ENCODE measurements around the gene STING1.
A peak's percentile ranks its signal among the peaks of the same experiment; 100 is the strongest.
"Not testable (repeated sequence)": the region's sequence is repeated elsewhere in the genome, so short reads cannot be mapped to it uniquely, and the experiment has no call there.

STING1 gene

GRCh38 chr5:139501381-139501780 is 18.8 kb upstream of the STING1 start:
- no peak for DNase-seq

- peak; percentile 67 for DNase-seq
Observed at GRCh38 chr5:139495638-139496435, 13.3 kb upstream of the STING1 start.

GRCh38 chr5:139494832-139495231 is 12.3 kb upstream of the STING1 start:
- peak; percentile 65 for DNase-seq

GRCh38 chr5:139494256-139494655 is 11.7 kb upstream of the STING1 start:
- peak; percentile 34 for DNase-seq

GRCh38 chr5:139492700-139493192 is 10.2 kb upstream of the STING1 start:
- peak; percentile 70 for DNase-seq

- DNase-seq = no peak
Observed at GRCh38 chr5:139488260-139488659, 5.7 kb upstream of the STING1 start.

GRCh38 chr5:139486201-139486600 is 3.6 kb upstream of the STING1 start:
- no peak for DNase-seq

GRCh38 chr5:139482890-139483208 is 291 bp upstream of the STING1 start:
- DNase-seq = not testable (repeated sequence)

- DNase-seq = peak; percentile 57
Observed at GRCh38 chr5:139481580-139482049, 943 bp downstream of the STING1 start.

- no peak for DNase-seq
Observed at GRCh38 chr5:139481122-139481533, 1.4 kb downstream of the STING1 start.

GRCh38 chr5:139479729-139480128 is 2.8 kb downstream of the STING1 start:
- not testable (repeated sequence) for DNase-seq

GRCh38 chr5:139478657-139479423 is 3.7 kb downstream of the STING1 start:
- not testable (repeated sequence) for DNase-seq

GRCh38 chr5:139475865-139476617 is 6.5 kb downstream of the STING1 start:
- no peak for DNase-seq

GRCh38 chr5:139474890-139475791 is 7.4 kb downstream of the STING1 start:
- peak; percentile 68 for DNase-seq

GRCh38 chr5:139473565-139473964 is 9.0 kb downstream of the STING1 start:
- peak; percentile 31 for DNase-seq

GRCh38 chr5:139473105-139473504 is 9.5 kb downstream of the STING1 start:
- DNase-seq = no peak

GRCh38 chr5:139472386-139473030 is 10.1 kb downstream of the STING1 start:
- DNase-seq = no peak

GRCh38 chr5:139470821-139471300 is 11.7 kb downstream of the STING1 start, which contains the start of gene SMIM33:
Gene SMIM33, plus strand, starts transcription at chr5:139471004. Its CDS starts 118 bp downstream, at chr5:139471122.
- DNase-seq = no peak

GRCh38 chr5:139468421-139468931 is 14.1 kb downstream of the STING1 start:
- no peak for DNase-seq

- peak; percentile 39 for DNase-seq
Observed at GRCh38 chr5:139462586-139463276, 19.8 kb downstream of the STING1 start, which contains the start of gene ECSCR. Gene ECSCR, minus strand, starts transcription at chr5:139462743. Its CDS starts 73 bp downstream, at chr5:139462670.

Measured in EL (cell line).